HG03280 (cell line): ENCODE results near the gene TRIML1.

Experiments
- ATAC-seq: cut with Tn5 transposase; IDR thresholded peaks from one replicate; pipeline ENCODE4 v1.9.1; 2021; ENCODE audit warnings: mild to moderate bottlenecking, moderate library complexity; ENCODE audit not compliant: unreplicated experiment

The TRIML1 gene, protein sequence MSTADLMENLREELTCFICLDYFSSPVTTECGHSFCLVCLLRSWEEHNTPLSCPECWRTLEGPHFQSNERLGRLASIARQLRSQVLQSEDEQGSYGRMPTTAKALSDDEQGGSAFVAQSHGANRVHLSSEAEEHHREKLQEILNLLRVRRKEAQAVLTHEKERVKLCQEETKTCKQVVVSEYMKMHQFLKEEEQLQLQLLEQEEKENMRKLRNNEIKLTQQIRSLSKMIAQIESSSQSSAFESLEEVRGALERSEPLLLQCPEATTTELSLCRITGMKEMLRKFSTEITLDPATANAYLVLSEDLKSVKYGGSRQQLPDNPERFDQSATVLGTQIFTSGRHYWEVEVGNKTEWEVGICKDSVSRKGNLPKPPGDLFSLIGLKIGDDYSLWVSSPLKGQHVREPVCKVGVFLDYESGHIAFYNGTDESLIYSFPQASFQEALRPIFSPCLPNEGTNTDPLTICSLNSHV

DNA sequence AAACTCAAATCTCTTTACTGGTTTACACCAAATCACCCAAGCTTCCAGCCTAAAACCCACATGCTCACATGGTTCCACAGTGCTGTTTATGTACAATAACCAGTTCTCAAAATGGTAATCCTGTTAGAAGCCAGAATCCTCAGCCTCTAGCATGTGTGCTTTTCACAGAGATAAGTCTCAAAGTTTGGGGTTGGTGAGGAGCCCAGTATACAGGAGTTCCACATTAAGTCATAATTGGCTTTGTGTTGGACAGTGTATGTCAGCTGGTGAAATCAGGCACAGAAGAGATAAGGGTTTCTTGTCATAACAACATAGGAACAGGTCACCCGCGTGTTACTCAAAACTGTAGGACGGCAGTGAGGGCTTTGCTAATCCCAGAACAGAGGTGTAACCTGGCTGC is at the start of gene TRIML1:
TRIML1 (plus strand) TSS at position 301 of the 400 bp plus-strand sequence. CDS start 118 bp downstream, outside the sequence.
- ATAC-seq: no peak

GRCh38 chr4:188092824-188093223 is 46.4 kb upstream of the TRIML1 start:
- no peak for ATAC-seq

GRCh38 chr4:188106454-188106853 is 32.8 kb upstream of the TRIML1 start:
- no peak for ATAC-seq

DNA sequence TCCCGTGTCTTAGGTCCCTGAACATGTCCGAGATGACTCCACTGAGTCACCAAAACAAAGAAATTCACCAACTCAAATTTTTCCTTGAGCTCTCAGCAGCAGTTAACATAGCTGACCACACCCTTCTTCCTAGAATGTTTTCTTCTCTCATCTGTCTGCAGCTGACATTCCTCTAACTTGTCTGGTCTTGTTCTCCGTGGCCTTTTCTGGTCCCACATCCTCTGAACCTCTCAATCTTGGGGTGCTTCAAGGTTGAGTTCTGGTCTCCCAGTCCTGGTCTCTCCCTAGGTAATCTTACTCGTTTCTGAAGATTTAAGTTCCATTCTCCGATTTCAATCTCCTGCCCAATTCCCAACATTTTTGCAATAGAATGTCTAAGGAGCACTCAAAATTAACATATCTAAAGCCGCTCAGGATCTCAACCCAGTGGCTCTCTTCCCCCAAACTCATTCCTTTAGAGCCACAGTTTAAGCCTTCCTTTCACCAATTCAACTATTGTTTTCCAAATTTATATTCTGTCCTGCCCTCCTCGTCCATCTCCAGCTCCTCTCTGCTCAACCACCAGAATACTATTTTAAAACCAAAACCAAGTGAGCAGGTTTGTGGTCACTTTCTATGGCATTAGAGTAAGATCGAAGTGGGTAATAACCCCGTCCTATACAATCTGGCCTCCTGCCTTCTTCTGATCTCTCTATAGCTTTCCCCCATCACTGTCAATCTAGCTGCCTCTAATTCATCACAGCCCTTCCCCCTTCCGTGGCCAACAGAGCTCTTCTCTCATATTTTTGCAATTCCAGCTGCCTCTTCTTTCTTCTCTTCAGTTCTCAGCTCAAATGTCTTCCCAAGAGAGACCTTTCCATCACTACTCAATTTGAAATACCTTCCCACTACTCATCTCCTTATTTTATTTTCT is 31.1 kb upstream of the TRIML1 start:
- ATAC-seq: no peak

GRCh38 chr4:188109157-188109755 is 30.0 kb upstream of the TRIML1 start, which contains the start of gene TRIML2:
Gene TRIML2, minus strand, starts transcription at chr4:188109603. Its CDS starts 4,235 bp downstream, at chr4:188105368.
- no peak for ATAC-seq

- ATAC-seq: no peak
Measured at GRCh38 chr4:188110036-188110435, 29.2 kb upstream of the TRIML1 start.

GRCh38 chr4:188110741-188111471 is 28.3 kb upstream of the TRIML1 start:
- ATAC-seq: no peak

- no peak for ATAC-seq
Measured at GRCh38 chr4:188111955-188112354, 27.3 kb upstream of the TRIML1 start.

GRCh38 chr4:188113156-188113555 is 26.1 kb upstream of the TRIML1 start:
- ATAC-seq: no peak

- ATAC-seq: no peak
Measured at GRCh38 chr4:188117631-188118324, 21.5 kb upstream of the TRIML1 start.

GRCh38 chr4:188121530-188121929 is 17.7 kb upstream of the TRIML1 start:
- ATAC-seq: no peak

DNA sequence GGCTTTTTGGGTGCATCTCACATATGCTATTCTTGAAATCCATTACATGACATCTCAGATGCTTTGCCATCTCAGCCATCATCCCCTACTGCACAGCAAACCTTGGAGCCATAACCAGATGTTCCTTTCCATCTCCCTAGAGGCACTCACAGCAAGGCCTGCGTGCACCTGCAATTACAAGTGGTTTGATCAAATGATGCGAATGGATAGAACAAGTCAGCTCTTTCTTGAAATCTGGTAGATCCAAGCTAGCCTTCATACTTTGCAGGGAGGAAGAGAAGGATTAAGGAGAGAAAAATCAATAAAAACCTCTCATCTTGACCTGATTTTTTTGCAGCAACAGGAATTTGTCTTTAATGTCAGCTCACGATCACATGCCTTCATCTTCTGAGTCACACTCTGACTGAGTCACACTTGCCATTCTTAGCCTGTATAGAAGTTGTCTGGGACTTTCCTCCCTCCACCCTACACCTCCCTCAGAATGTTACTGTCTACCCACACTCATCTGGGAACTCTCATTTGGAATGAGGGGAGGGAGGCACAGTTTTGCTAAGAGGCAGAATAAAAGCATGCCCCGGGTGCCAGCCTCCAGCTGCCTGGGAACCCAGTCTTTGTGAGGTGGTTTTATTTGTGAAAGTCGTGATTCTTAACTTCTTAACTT is 11.9 kb upstream of the TRIML1 start:
- no peak for ATAC-seq

DNA sequence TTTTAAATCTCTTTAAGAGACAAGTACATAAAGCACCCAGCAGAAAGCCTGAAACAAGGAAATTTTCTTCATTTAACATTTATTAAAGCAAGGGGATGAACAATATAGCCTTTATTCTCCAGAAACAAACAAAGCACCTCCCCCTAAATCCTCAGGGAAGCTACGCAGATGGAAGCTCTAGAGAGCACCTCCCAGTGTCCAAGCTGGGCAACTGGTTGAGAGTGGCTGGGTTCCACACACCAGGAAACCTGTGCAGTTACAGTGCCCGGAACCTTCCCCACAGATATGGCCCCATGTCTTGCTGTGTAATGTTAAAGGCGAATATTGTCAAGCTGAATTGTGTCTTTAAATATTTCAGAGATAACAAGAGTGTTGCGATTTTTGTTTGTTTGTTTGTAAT is 8.9 kb upstream of the TRIML1 start:
- no peak for ATAC-seq

DNA sequence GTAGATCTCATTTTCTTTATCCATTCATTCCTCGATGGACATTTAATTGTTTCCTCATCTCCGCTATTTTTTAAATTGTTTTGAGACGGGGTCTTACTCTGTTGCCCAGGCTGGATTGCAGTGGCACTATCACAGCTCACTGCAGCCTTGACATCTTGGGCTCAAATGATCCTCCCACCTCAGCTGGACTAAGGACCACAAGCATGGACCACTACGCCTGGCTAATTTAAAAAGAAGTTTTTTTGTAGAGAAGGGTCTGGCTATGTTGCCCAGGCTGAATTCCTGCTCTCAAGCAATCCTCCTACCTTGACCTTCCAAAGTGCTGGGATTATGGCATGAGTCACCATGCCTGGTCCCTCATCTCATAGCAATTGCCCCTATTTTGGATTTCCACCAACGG is 7.0 kb upstream of the TRIML1 start:
- ATAC-seq: no peak

DNA sequence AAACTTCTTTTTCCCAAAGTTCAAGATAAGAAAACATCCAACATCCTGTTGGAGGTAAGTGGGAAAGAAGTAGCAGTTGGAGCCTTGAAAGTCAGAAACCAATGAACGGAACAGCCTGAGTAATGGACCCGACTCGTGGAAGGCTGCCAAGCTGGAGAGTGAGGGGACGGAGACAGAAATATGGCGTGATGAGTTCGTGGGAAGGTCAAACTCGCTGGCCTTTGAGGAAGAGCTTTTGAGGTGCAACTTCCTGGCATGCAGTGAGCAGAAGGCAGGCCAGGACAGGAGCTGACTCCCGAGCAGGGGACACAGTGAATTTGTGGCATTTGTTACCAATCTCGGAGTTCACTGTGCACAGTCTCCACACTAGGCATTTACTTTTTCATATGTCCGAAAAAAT is 1.0 kb upstream of the TRIML1 start:
- ATAC-seq: no peak

GRCh38 chr4:188139671-188140070 is 430 bp downstream of the TRIML1 start:
- no peak for ATAC-seq

- ATAC-seq: no peak
Measured at GRCh38 chr4:188143731-188144130, 4.5 kb downstream of the TRIML1 start.

- no peak for ATAC-seq
Measured at GRCh38 chr4:188145601-188146000, 6.4 kb downstream of the TRIML1 start.

GRCh38 chr4:188146618-188147017 is 7.4 kb downstream of the TRIML1 start:
- no peak for ATAC-seq
